ENCODE data around the gene PAXIP1.
"Not testable (repeated sequence)": the region's sequence is repeated elsewhere in the genome, so short reads cannot be mapped to it uniquely, and the experiment has no call there.

The PAXIP1 gene, protein sequence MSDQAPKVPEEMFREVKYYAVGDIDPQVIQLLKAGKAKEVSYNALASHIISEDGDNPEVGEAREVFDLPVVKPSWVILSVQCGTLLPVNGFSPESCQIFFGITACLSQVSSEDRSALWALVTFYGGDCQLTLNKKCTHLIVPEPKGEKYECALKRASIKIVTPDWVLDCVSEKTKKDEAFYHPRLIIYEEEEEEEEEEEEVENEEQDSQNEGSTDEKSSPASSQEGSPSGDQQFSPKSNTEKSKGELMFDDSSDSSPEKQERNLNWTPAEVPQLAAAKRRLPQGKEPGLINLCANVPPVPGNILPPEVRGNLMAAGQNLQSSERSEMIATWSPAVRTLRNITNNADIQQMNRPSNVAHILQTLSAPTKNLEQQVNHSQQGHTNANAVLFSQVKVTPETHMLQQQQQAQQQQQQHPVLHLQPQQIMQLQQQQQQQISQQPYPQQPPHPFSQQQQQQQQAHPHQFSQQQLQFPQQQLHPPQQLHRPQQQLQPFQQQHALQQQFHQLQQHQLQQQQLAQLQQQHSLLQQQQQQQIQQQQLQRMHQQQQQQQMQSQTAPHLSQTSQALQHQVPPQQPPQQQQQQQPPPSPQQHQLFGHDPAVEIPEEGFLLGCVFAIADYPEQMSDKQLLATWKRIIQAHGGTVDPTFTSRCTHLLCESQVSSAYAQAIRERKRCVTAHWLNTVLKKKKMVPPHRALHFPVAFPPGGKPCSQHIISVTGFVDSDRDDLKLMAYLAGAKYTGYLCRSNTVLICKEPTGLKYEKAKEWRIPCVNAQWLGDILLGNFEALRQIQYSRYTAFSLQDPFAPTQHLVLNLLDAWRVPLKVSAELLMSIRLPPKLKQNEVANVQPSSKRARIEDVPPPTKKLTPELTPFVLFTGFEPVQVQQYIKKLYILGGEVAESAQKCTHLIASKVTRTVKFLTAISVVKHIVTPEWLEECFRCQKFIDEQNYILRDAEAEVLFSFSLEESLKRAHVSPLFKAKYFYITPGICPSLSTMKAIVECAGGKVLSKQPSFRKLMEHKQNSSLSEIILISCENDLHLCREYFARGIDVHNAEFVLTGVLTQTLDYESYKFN

DNA sequence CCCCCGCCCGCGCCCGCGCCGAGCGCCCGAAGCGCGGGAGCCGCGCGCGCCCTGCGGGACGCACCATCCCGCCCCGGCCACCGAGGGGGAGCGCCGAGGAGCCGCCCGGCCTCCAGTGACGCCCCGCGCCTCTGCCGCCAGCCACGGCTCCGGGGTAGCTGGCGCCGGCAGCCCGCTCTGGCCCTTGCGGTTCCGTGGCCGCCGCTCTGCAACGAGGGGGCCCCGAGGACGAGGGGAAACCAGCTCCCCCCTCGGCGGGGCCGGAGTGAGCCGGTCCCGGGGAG lies at the start of gene PAXIP1:
Gene PAXIP1, minus strand, starts transcription at position 33 of the 284 bp plus-strand sequence. CDS start 195 bp downstream, outside the sequence.
- DNase-seq = peak; percentile 60 to 89 (median 72)

DNA sequence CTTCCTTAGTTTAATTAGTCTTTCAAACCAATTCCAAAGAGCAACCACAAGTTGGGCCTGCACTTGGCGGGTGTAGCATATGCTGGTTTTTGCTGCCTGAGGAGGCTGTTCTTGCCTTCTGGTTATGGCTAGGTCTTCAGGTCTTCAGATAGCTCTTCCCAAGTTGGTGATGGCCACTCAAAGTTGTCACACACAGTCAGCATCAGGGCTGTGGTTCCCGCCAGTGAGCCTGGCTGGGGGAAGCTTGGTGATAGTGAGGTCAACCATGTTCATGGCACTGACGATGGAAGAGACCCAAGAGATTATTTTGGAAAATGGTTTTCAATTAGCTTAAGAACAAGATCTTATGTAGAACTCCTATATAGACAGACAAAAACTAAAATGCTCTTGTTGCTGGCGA lies 48.4 kb upstream of the PAXIP1 start:
- DNase-seq = no peak

DNA sequence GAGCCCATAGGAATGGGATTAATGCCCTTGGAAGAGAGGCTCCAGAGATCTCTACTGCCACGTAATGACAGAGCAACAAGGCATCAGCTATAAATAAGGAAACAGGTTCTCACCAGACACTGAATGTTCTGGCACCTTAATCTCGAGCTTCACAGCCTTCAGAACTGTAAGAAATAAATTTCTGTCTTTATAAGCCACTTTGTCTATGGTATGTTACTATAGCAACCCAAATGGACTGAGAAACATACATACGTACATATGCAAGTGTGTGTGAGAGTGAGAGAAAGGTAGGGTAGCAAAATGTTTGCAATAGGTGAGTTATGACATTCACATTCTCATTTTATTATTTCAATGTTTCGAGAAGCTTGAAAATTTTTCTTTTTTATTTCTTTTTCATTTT lies 45.1 kb upstream of the PAXIP1 start:
- DNase-seq = no peak

DNA sequence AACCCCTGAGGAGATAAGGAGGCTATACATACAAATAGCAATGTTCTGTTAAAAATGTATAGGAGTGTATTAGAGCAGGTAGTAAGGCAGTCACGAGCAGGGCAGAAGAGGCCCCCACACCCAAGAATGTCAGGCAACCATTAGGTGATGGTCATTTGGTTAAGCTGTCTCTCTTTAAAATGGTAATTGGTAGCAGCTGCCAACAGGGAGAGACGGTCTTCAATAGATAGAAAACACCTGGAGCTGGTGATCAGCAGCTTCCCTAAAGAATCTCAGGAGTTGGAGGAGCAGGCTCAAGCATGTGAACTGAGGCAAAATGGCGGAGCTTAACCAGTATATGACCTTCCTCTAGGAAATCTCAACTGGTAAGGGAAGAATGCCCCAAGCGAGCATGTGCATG lies 40.8 kb upstream of the PAXIP1 start:
- no peak for DNase-seq

DNA sequence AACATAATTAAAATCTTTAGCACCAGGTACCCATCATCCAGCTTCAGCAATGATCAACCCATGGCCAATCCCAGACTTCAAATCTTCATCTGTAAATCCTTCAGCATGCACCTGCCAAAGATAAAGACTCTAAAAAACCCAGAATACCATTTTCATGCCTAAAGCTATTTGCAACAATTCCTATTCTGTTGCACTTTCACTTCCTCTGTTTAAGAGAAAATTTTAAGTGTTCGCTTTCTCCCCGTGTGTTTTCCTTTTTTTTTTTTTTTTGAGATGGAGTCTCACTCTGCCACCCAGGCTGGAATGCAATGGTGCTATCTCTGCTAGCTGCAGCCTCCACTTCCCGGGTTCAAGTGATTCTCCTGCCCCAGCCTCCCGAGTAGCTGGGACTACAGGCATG lies 35.4 kb upstream of the PAXIP1 start:
- DNase-seq = no peak

DNA sequence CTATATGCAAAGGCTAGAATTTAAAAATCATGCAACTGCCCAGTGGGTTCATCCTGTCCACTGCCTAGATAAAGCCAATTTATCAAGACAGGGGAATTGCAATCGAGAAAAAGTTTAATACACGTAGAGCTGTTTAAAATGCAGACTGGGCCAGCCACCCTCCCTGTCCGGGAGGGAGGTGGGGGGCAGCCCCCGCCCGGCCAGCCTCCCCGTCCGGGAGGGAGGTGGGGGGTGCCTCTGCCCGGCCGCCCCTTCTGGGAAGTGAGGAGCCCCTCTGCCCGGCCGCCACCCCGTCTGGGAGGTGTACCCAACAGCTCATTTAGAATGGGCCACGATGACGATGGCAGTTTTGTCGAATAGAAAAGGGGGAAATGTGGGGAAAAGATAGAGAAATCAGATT lies 31.6 kb upstream of the PAXIP1 start:
- DNase-seq = not testable (repeated sequence)

DNA sequence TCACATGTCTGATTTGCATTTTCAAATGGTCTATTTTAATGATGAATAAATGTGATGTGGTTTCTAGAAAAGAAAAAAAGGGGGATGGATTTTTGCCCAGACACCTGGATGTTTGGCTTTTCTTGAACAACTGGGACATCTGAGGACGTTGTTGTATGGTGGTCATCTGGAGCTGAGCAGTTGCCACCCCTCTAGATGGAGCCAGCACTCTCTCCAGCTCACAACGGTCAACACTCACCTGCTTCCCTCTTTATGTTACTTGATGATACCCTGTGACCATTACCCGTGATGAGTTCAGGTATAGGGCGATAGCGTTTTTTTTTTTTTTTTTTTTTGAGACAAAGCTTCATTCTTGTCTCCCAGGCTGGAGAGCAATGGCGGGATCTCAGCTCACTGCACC lies 30.1 kb upstream of the PAXIP1 start:
- no peak for DNase-seq

DNA sequence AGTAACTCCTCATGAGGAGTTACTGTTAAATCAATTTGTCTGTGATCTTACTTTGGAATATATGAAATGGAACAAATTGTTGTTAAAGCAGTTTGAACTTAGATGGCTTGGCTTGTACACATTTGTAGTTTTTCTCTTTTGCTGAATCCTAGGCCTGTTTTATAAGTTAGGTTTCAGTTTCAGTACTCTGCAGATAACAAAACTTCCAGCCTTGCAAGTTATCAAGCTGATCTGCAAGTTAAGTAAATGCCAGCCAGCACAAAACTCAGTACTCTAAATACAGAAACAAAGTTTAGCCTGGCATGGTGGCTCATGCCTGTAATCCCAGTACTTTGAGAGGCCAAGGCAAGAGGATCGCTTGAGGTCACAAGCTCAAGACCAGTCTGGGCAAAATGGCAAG lies 25.0 kb upstream of the PAXIP1 start:
- no peak for DNase-seq

DNA sequence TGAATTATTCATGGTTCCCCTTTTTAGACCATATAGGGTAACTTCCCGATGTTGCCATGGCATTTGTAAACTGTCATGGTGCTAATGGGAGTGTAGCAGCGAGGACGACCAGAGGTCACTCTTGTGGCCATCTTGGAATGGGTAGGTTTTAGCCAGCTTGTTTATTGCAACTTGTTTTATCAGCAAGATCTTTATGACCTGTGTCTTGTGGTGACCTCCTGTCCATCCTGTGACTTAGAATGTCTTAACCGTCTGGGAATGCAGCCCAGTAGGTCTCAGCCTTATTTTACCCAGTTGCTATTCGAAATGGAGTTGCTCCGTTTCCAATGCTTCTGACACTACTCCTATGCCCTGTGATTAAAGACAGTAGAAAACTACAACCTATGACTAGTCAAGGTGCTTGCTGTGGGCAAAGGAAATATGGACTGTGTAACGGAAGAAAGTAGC lies 18.8 kb upstream of the PAXIP1 start:
- DNase-seq = peak in 1 of 3 donors; percentile 6

DNA sequence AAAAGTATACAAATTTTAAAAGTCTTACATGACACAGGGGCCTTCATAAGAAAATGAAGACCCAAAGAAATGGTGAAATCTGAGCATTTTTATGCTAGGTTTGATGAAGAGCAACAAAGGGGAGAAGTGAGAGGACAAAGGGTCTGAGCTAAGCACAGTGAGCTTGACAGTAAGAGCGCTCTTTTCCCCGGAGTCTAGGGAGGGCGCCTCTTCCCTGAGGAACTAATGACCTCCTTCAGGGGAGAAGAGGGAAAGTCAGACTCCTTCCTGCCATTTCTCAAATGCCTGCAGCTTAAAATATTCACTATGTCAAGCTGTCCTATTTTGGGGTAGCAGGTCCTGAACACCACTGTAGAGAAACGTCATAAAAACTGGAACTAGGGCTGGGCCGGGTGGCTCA lies 18.1 kb upstream of the PAXIP1 start:
- DNase-seq = no peak

DNA sequence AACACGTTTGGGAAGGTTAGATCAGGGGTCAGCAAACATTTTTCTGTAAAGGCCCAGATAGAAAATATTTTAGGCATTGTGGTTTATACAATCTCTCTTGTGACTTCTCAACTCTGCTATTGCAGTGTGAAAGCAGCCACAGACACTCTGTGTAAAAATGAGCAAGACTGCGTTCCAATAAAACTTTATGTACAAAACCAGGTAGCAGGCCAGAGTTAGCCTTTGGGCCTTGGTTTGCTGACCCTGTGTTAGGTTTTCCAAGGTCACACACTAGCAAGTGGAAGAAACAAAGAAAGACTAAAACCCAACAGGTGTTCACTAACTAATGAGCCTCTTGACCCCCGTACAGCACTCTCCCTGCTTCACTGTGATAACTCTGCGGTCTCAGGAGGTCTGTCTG lies 14.9 kb upstream of the PAXIP1 start:
- no peak for DNase-seq

DNA sequence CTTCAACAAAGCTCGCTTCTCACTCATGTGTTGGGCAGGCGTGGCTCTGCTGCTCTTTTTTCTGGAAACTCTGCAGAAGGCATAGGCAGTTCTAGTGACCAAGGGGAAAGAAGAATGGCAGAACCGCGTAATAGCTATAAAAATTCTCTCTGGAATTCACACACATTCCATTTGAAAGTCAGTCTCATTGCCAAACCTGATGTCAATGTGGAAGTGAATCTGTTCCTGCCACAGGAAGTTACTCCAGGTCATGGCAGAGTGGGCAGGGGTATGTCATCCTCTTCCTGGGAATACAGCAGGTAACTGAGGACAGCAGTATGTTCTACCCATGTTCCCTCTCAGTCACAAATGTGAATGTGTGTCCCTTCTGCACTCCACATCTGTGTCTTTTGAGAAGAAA lies 8.2 kb upstream of the PAXIP1 start:
- DNase-seq = no peak

DNA sequence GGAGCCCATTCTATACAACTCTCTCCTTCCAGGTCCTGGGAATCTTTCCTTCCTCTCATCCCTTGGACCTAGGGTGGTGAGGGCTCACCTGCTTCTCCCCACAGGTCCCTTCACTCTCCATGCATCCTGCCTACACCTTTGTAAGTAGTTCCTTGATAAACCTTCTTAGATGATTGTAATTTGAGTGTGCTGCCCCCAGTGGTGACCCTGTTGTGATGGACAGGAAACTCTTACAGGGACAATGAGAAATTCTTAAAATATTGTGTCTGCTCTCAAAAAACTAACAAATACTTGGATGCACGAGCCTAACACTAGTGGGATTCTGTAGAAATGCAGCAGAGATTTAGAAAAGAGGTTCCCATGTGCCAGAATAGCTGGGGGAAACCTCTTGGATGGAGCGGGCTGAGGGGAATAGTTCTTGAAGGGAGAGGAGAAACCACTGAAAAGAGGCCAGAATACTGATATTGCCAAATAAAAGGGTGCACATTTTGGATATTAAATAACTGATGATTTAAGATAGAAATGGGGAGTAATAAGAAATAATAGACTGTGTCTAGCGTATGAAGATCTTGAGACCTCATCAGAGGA lies 6.7 kb upstream of the PAXIP1 start:
- DNase-seq = peak; percentile 24 to 35 (median 24)

DNA sequence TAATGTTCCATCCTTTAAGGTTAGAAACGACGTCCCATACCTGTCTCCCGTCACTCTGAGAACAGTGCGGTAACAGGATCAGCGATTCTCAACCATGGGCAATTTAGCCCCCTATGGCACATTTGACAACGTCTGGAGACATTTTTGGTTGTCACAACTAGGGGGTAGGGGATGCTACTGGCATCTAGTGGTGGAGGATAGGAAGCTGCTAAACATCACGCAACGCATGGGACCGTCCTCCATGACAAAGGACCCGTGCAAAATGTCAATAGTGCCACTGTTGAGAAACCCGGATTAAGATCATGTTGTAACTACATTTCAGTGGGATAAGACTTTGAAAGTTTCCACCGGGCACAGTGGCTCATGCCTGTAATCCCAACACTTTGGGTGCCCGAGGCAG lies 5.0 kb upstream of the PAXIP1 start:
- DNase-seq = peak; percentile 20 to 34 (median 33)

DNA sequence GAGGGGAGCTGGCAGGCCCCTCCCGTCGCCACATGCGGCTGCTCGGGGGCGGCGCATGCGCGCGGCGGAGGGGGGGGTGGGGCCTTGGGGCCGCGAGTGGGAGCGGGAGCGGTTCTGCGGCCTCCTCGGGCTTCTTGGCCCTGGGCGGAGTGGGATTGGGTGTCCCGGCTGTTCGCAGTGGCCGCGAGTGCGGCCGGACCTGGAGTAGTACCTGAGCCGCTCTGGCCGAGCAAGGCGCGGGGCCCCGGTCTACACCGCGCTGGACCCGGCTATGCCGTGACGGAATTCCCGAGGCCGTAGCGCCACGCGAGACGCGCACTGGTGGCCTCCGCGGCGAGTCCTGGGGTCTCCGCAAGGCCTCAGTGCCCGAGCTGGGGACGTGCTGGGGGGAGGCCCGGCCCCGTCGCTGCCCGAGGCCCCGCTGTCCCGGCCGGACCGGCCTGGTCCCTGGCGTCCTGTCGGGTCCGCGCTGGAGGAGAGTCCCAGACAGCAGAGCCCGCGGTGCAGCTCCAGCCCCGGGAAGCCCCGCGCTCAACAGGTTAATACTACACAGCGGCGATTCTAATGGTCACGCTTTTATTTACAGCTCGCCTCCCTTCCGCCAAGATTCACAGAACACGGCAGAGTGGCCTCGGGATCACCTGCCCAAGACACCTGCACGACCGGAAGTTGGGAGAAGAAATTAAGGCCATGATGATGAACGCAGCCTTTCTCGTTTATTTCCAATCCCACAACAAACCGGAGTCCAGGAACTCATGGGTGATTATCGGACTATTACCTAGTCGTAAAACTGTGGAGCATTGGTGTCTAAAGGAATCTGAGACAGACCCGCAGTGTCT lies 671 bp upstream of the PAXIP1 start:
- peak; percentile 89 to 97 (median 92) for DNase-seq

DNA sequence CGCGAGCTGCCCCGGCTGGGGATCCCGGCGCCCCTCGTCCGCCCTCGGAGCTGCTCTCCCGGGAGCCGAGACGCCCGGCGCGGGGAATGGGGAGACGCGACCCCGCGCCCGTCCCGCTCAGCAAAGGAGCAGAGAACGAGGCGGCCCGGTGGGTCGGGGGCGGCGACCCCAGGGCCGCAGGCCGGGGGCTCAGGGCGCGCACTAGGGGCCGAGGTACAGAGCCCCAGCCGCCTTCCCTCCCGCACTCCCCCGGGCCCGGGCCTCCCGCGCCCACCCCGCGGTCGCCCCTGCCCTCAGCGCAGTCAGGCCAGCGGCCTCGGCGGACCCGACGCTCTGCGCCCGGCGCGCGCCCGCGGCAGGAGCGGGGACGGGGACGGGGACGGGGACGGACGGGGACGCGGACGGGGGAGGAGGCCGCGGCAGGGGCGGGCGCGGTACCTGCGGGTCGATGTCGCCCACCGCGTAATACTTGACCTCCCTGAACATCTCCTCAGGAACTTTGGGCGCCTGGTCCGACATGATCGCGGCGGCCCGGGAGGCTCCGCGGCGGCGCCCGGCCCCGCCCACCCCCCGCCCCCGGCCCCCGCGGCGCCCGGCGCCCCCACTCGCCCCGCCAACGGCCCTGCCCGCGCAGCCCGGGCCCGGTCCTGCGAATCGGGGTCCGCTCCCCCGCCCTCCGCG lies 373 bp downstream of the PAXIP1 start:
- peak; percentile 37 to 80 (median 56) for DNase-seq

DNA sequence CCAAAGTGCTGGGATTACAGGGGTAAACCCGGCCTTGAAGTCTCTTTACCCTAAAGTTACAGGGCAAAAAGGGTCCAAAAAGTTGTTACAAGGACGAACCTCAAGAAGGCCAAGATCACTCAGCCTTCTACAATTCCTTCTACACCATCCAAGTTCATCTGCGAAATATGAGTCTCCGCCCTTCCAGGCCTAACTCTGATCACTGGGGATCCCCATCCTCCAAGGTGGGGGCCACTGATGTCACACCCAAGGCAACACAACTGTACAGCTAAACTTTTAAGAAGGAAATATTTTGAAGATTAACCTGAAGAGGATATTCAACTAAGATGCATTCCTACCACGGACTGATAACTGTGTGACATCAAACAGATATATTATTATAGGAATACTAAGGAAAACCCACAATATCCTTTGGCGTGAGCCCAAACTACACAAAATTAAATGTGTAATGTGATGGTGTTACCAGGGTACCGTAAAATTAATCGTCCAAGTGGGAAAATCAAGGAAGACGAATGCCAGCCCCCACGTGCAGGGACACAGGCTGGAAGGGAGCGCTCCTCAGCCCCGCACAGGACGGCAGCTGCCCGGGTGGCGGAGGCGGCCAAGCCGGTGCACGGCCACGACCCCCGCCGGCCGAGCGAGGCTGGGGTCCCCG lies 1.0 kb downstream of the PAXIP1 start:
- peak; percentile 16 to 29 (median 29) for DNase-seq

DNA sequence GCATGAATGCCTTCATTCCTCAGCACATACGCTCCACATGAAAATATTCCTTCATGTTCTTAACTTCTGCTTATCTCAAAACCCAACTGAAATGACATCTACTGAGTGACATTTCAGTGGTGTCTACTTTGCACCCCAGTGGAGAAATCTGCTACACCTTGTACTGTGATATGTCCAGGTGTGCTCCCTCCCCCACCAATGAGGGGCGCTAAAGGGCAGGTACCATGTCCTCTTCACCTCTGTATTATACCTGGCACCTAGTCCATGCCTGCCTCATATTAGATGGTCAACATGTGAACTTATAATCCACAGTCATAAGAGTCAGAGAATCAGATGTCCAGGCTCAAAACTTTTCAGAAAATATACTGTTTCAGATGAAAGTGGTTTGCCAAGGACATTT lies 2.1 kb downstream of the PAXIP1 start:
- no peak for DNase-seq

DNA sequence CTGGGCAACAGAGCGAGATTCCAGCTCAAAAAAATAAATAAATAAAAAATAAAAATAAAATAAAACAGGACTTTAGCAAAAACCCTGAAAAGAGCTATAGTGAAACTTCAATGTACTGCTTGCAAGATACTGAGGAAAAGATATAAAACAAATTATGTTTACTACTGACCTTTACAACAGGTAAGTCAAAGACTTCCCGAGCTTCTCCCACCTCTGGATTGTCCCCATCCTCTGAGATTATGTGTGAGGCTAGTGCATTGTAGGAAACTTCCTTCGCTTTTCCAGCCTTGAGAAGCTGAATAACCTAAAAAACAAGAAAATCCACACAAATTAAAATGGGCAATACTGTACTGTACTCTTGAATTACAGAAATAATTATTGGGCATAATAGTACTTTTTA lies 4.4 kb downstream of the PAXIP1 start:
- DNase-seq = no peak

DNA sequence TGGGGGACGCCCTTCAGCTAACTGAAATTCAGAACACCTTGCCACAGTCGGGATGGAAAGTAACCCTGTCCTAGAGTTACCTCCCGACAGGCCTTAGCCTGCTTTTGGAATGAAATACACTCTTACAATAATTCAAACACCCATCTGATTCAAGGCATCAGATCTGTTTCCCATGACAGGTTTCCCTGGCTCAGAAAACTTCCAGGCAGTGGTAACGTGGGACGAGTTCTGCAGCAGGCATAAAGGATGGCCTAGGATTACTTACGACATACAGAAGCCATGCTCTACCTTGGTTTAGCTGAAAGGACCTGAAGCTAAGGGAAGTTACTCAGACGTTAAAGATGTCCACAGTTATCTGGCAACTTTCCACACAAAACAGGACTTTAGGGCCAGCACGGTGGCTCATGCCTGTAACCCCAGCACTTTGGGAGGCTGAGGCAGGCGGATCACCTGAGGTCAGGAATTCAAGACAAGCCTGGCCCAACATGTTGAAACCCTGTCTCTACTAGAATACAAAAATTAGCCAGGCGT lies 5.0 kb downstream of the PAXIP1 start:
- no peak for DNase-seq

DNA sequence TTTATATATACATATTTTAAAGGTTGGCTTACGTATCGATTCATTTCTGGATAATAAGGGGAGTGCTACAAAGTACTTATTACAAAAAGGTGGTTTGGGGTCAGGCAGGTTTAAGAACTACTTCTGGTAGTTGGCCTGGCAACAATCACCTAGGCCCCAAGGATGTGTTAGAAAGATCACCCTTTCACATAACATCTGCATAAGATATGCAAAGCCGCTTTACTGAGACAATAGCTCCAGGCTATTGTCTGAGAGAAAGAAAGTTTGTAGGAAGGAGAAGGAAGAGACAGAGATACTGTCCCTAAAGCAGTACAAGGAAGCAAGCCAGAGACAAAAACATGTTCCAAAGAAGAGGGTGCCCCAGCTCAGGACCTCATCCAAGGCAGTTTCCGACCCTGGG lies 6.2 kb downstream of the PAXIP1 start:
- DNase-seq = no peak

Data from suppressor macrophage treated with lipopolysaccharide for 1 hour (primary cell).